Urinary bladder (tissue), 4 donors: Measurements from ENCODE around the gene AGGF1. TPM values are rescaled to one million over a fixed set of nuclear protein-coding genes. Genes with fewer than 3 reads are reported as not detected.
A peak's percentile ranks its signal among the peaks of the same experiment; 100 is the strongest.

Source experiments
- DNase-seq: peaks from one replicate; pipeline ENCODE4 v3.0.0-alpha.2; 2015; ENCODE audit errors: extremely low spot score
- H3K27ac ChIP-seq: one replicate; pipeline ENCODE4 v1.5.1; 2013; ENCODE audit warnings: low read depth, mild to moderate bottlenecking, moderate library complexity
- H3K36me3 ChIP-seq: one replicate; pipeline ENCODE4 v1.6.1; 2013; ENCODE audit warnings: mild to moderate bottlenecking, moderate library complexity; ENCODE audit not compliant: insufficient read depth
- H3K4me1 ChIP-seq: one replicate; pipeline ENCODE4 v1.6.1; 2013; ENCODE audit warnings: mild to moderate bottlenecking, moderate library complexity; ENCODE audit not compliant: insufficient read depth
- H3K4me3 ChIP-seq: one replicate; pipeline ENCODE4 v1.5.1; 2013; ENCODE audit warnings: low read depth, low read length
- WGBS: extraction: QIAGEN DNeasy Blood & Tissue Kit; methylation state at CpG from one replicate; pipeline ENCODE4 v1.1.7; 2013; 5-methylcytosine and 5-hydroxymethylcytosine counted together
- polyA plus RNA-seq: library from polyadenylated mRNA; stranded (reverse); fragments of 200-250 nt; gene quantifications from one replicate; pipeline ENCODE4 v1.2.3, GENCODE V29; 2013
- total RNA-seq: library from RNA; depleted of rRNA; stranded (reverse); fragments of >200 nt; gene quantifications from one replicate; pipeline ENCODE4 v1.2.3, GENCODE V29; 2014
- donor health status: healthy with polysubstance abuse.
- donor health status: healthy.

The AGGF1 gene
- total and polyA plus RNA-seq, 2 donors: 12.2 to 35.8 TPM

DNA sequence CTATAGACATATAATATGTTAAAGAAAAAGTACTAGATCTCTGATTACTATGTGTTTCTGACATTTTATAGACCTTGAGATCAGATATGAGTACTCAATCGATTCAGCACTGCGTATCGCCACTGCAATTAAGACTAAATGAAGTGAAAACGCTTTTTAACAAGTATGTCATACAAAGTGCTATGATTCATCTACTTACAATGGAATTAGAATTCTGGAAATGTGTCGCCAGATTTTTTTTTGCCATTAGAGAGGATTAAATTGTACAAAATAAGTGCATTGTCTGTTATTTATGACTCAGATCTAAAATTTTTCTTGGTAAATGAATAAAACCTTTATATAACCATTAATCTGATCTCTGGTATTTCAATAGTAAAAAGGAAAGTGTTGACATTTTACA, 20.0 kb upstream of the AGGF1 start:
- no peak for DNase-seq
- Histone ChIP-seq H3K27ac (no peak overlapping the region), H3K4me3 (no peak overlapping the region), H3K36me3 (no peaks in the 10 kb centered on the region), H3K4me1 (no peaks in the 10 kb centered on the region)
- WGBS: 80% methylated on average over 5 of the region's 5 CpGs

DNA sequence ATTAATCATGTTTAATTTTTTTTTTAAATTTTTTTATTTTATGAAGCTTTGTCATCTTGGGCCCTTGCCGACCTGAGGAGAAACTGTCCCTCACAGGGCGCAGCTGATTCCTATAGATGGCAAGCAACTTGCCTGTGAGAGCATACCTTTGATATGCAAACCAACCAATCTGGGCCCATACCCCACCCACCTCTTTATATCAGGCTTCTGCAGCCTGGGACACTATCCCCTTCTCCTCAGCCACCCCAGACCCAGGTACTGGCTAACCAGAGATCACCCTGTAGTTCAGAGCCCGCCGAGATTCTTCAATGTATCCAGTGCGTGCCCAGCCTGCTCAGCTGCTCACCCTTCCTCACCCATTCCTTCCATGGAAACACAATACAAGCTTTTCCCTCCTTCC, 18.7 kb upstream of the AGGF1 start:
- no peak for DNase-seq
- H3K4me1 ChIP-seq: no peaks in the 10 kb centered on the region
- 77% methylated on average over 5 of the region's 5 CpGs for WGBS
- H3K36me3 ChIP-seq: no peaks in the 10 kb centered on the region
- H3K27ac ChIP-seq: no peak overlapping the region
- H3K4me3 ChIP-seq: no peak overlapping the region

GRCh38 chr5:77012601-77013000, 17.6 kb upstream of the AGGF1 start:
- DNase-seq: no peak
- Histone ChIP-seq H3K36me3 (no peaks in the 10 kb centered on the region), H3K27ac (no peak overlapping the region), H3K4me1 (no peaks in the 10 kb centered on the region), H3K4me3 (no peak overlapping the region)
- WGBS: 84% methylated on average over 2 of the region's 2 CpGs

DNA sequence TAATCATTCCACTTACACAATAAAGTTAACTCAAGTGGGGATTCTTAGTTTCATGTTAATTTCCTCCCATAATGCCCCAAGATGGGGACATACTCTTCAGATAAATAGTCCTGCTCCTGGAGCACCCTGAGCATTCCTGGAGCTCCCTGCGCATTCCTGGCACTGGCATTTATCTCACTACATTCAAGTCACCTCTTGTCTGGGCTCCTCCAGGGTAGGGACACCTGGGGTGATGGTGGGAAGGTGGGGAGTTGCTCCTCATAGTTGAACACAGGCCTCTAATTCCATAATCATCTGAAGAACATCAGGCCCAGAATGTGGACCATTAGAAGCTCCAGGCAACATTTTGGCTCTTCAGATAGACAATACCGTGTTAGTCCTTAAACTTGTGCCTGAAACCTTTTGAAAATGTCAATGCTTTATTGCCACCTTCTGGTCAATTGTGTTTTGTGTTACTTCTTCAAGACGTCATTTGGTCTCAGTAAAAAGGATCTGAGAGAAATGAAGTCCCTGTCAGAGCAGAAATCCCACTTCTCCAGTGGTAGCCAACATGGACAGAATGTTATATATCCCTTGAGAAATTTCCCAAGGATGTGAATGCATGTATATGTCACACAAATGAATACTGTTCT, 14.2 kb upstream of the AGGF1 start:
- no peak for DNase-seq

GRCh38 chr5:77016962-77017361, 13.2 kb upstream of the AGGF1 start:
- no peak overlapping the region for H3K27ac ChIP-seq
- no peak for DNase-seq
- H3K4me1 ChIP-seq: no peaks in the 10 kb centered on the region
- no peaks in the 10 kb centered on the region for H3K36me3 ChIP-seq
- WGBS: 84% methylated on average over 1 of the region's 1 CpG
- no peak overlapping the region for H3K4me3 ChIP-seq

More for the DNA sequence above, 14.2 kb upstream of the AGGF1 start:
- Histone ChIP-seq H3K27ac (no peak overlapping the region), H3K4me3 (no peak overlapping the region), H3K4me1 (no peaks in the 10 kb centered on the region), H3K36me3 (no peaks in the 10 kb centered on the region)
- WGBS: 32% methylated on average over 3 of the region's 3 CpGs

GRCh38 chr5:77017668-77018067, 12.5 kb upstream of the AGGF1 start:
- H3K27ac ChIP-seq: no peak overlapping the region
- WGBS: 66% methylated on average over 4 of the region's 4 CpGs
- no peaks in the 10 kb centered on the region for H3K4me1 ChIP-seq
- no peaks in the 10 kb centered on the region for H3K36me3 ChIP-seq
- no peak overlapping the region for H3K4me3 ChIP-seq
- no peak for DNase-seq

GRCh38 chr5:77022511-77023417, 7.4 kb upstream of the AGGF1 start:
- H3K4me1 ChIP-seq: no peaks in the 10 kb centered on the region
- no peak overlapping the region for H3K4me3 ChIP-seq
- H3K36me3 ChIP-seq: no peaks in the 10 kb centered on the region
- 55% methylated on average over 7 of the region's 7 CpGs for WGBS
- no peak overlapping the region for H3K27ac ChIP-seq
- no peak for DNase-seq

GRCh38 chr5:77024490-77024889, 5.7 kb upstream of the AGGF1 start:
- no peak overlapping the region for H3K4me3 ChIP-seq
- 89% methylated on average over 1 of the region's 1 CpG for WGBS
- H3K27ac ChIP-seq: no peak overlapping the region
- no peak for DNase-seq
- no peaks in the 10 kb centered on the region for H3K4me1 ChIP-seq
- no peaks in the 10 kb centered on the region for H3K36me3 ChIP-seq

DNA sequence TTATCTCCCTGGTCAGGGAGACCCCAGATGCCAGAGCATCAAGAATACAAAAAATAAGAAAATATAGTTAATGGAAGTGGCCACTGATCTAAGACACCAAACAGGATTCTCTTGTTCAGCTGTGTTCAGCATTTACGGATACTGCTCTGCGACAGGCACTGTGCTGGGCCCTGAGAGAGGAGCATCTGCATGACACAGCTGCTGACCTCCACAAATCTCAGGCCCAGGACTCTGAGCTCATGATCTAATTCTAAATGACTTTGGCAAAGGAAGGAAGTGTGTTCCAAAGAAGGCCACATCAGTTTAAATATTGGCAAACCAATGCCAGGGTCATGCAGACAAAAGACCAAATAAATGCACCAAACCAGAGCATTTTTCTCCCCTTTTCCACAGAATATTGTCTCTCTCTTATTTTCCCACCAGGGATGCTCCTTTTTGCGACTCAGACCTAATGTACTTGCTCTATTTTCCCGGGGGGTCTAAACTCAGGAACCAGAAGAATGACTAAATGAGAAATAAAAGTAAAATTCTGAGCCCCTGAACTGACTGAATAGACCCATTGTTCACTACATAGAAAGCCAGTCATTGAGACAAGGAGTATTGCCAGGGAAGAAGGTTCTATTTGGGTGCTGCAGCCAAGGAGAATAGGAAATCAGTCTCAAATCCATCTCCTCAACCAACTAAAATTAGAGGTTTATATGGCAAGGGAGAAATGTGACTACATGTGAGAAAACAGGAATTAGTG, 1.4 kb upstream of the AGGF1 start:
- Histone ChIP-seq H3K4me1 (no peaks in the 10 kb centered on the region), H3K36me3 (no peaks in the 10 kb centered on the region), H3K4me3 (no peak overlapping the region), H3K27ac (no peak overlapping the region)
- 97% methylated on average over 4 of the region's 4 CpGs for WGBS
- DNase-seq: no peak

GRCh38 chr5:77029376-77029885, 773 bp upstream of the AGGF1 start:
- WGBS: 98% methylated on average over 2 of the region's 2 CpGs
- H3K4me1 ChIP-seq: no peaks in the 10 kb centered on the region
- no peaks in the 10 kb centered on the region for H3K36me3 ChIP-seq
- peak overlapping the region; percentile 88 for H3K4me3 ChIP-seq
- no peak overlapping the region for H3K27ac ChIP-seq
- DNase-seq: no peak

GRCh38 chr5:77031891-77032290, 1.7 kb downstream of the AGGF1 start:
- H3K27ac ChIP-seq: no peak overlapping the region
- WGBS: 87% methylated on average over 3 of the region's 3 CpGs
- no peaks in the 10 kb centered on the region for H3K36me3 ChIP-seq
- H3K4me1 ChIP-seq: no peaks in the 10 kb centered on the region
- no peak for DNase-seq
- H3K4me3 ChIP-seq: no peak overlapping the region

GRCh38 chr5:77032635-77033034, 2.4 kb downstream of the AGGF1 start:
- WGBS: 78% methylated on average over 4 of the region's 4 CpGs
- H3K4me3 ChIP-seq: no peak overlapping the region
- no peak for DNase-seq
- H3K27ac ChIP-seq: no peak overlapping the region
- H3K4me1 ChIP-seq: no peaks in the 10 kb centered on the region
- H3K36me3 ChIP-seq: no peaks in the 10 kb centered on the region

DNA sequence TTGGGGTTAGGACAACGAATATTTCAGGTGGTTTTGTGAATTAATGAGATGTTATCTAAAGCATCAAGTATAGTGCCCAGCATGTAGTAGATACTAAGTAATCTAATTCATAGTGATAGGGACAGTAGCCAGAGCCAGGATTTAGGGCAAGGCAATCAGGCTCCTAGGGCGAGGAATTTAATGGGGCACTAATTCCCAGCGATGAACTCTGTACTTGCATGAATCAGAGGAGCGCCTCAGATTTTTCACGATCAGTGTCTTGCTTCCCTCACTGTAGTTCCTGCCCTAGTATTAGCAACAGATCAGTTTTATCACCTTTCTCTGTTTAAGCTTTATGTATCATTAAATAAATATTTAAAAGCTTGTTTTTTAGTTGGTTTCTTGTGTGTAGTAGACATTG, 3.1 kb downstream of the AGGF1 start:
- H3K27ac ChIP-seq: no peak overlapping the region
- no peaks in the 10 kb centered on the region for H3K4me1 ChIP-seq
- 83% methylated on average over 5 of the region's 5 CpGs for WGBS
- no peak for DNase-seq
- no peaks in the 10 kb centered on the region for H3K36me3 ChIP-seq
- H3K4me3 ChIP-seq: no peak overlapping the region
